Measurements from ENCODE around the gene RBMS3.

Gene RBMS3

GRCh38 chr3:29279286-29279685, 1.6 kb upstream of the RBMS3 start:
- DNase-seq, result no peak

GRCh38 chr3:29279806-29280205, 1.1 kb upstream of the RBMS3 start:
- no peak for DNase-seq

GRCh38 chr3:29281094-29281343, 148 bp downstream of the RBMS3 start:
- no peak for DNase-seq

- DNase-seq, result peak; percentile 16
Measured at GRCh38 chr3:29281344-29282241, 722 bp downstream of the RBMS3 start.

GRCh38 chr3:29282427-29283230, 1.8 kb downstream of the RBMS3 start:
- DNase-seq, result no peak

GRCh38 chr3:29283231-29284119, 2.6 kb downstream of the RBMS3 start:
- no peak for DNase-seq

- DNase-seq, result no peak
Measured at GRCh38 chr3:29284497-29284896, 3.6 kb downstream of the RBMS3 start.

GRCh38 chr3:29285471-29286071, 4.7 kb downstream of the RBMS3 start:
- DNase-seq, result no peak

- no peak for DNase-seq
Measured at GRCh38 chr3:29286478-29287240, 5.8 kb downstream of the RBMS3 start.

GRCh38 chr3:29290596-29290995, 9.7 kb downstream of the RBMS3 start:
- DNase-seq, result no peak

GRCh38 chr3:29291260-29291981, 10.6 kb downstream of the RBMS3 start:
- DNase-seq, result no peak

GRCh38 chr3:29291982-29292363, 11.1 kb downstream of the RBMS3 start:
- DNase-seq, result no peak

- no peak for DNase-seq
Measured at GRCh38 chr3:29293421-29293820, 12.6 kb downstream of the RBMS3 start.

- DNase-seq, result no peak
Measured at GRCh38 chr3:29297998-29298397, 17.1 kb downstream of the RBMS3 start.

- no peak for DNase-seq
Measured at GRCh38 chr3:29301332-29302019, 20.6 kb downstream of the RBMS3 start.

GRCh38 chr3:29302619-29303018, 21.7 kb downstream of the RBMS3 start:
- no peak for DNase-seq

GRCh38 chr3:29307295-29307694, 26.4 kb downstream of the RBMS3 start:
- DNase-seq, result no peak

- no peak for DNase-seq
Measured at GRCh38 chr3:29310865-29311264, 30.0 kb downstream of the RBMS3 start.

- no peak for DNase-seq
Measured at GRCh38 chr3:29311795-29312194, 30.9 kb downstream of the RBMS3 start.

- DNase-seq, result no peak
Measured at GRCh38 chr3:29312395-29312794, 31.5 kb downstream of the RBMS3 start.

GRCh38 chr3:29312960-29313452, 32.1 kb downstream of the RBMS3 start:
- no peak for DNase-seq

Measured in DMS53 (cell line).